HepG2 (cell line): ENCODE data around the gene XPOT. TPM values are rescaled to one million over a fixed set of nuclear protein-coding genes. Genes with fewer than 3 reads are reported as not detected.

Source experiments
- ATAC-seq: fragments of 200-7000 bp; cut with Tn5 transposase; 3 replicates; pipeline ENCODE4 v1.9.1; 2020; ENCODE audit warnings: mild to moderate bottlenecking, moderate library complexity
- BruUV-seq: library from RNA; stranded (reverse); fragments of 400-500 nt; replicated peaks from 2 replicates; lab custom pipeline; 2021; lab: Mats Ljungman, UMichigan
- CTCF ChIA-PET: fragments of 300-600 bp; formaldehyde crosslinking; extraction: SDS; loops from one replicate; lab custom pipeline; 2021; ENCODE audit warnings: low total read pairs, inconsistent platforms, low intra/inter-chr PET ratio; lab: Yijun Ruan, JAX
- POLR2A ChIA-PET: fragments of 350-600 bp; sonication (Branson Sonifier 250); formaldehyde crosslinking; loops from one replicate; lab custom pipeline; 2020; ENCODE audit warnings: antibody characterized with exemption, inconsistent platforms; lab: Yijun Ruan, JAX
- DNase-seq: peaks from one replicate; pipeline ENCODE4 v3.0.0-alpha.2; 2015; ENCODE audit warnings: low spot score
- FAIRE-seq: peaks from 3 replicates; lab custom pipeline; 2011; peaks lifted over from hg19 to GRCh38; lab: Jason Lieb, UNC
- H2AFZ ChIP-seq: one replicate; pipeline ENCODE4 v1.6.1; 2011; ENCODE audit warnings: low read length, inconsistent platforms
- H3K27ac ChIP-seq: fragments of 300-600 bp; 3 replicates; pipeline ENCODE4 v1.8.0; 2011; ENCODE audit warnings: mixed run types, mild to moderate bottlenecking, mixed read lengths, low read length, inconsistent platforms; ENCODE audit not compliant: insufficient read depth; ENCODE audit errors: extremely low read length
- H3K27me3 ChIP-seq, 2 experiments: fragments of 200-600 bp in 1 of 2; 2 replicates in 1 of 2; 3 replicates in 1 of 2; pipeline versions ENCODE4 v1.6.0 to v1.8.0; 2011; ENCODE audit warnings: low read length in 2 of 2, mild to moderate bottlenecking in 2 of 2, moderate library complexity in 2 of 2, inconsistent platforms in 1 of 2; ENCODE audit not compliant: insufficient read depth in 2 of 2, control insufficient read depth in 1 of 2
- H3K36me3 ChIP-seq, 2 experiments: fragments of 200-600 bp in 1 of 2; replicated peaks in 1 of 2; 2 replicates in 1 of 2; 3 replicates in 1 of 2; pipeline versions ENCODE4 v1.5.1 to v1.8.0; 2011; ENCODE audit warnings: low read length in 2 of 2, inconsistent platforms in 1 of 2; ENCODE audit not compliant: insufficient read depth in 2 of 2, control insufficient read depth in 1 of 2
- H3K4me1 ChIP-seq: 2 replicates; pipeline ENCODE4 v1.5.1; 2012; ENCODE audit warnings: low read length, inconsistent platforms; ENCODE audit not compliant: insufficient read depth
- H3K4me2 ChIP-seq: 2 replicates; pipeline ENCODE4 v1.6.0; 2011; ENCODE audit warnings: low read depth, low read length, inconsistent platforms
- H3K4me3 ChIP-seq, 3 experiments: fragments of 200-600 bp in 1 of 3; sonication (generic), shearing (Covaris generic) in 1 of 3; replicated peaks in 1 of 3; 2 replicates each; pipeline ENCODE4 v1.5.1; 2011 to 2016; ENCODE audit warnings: low read length in 3 of 3, inconsistent platforms in 2 of 3, low read depth in 2 of 3, mild to moderate bottlenecking in 2 of 3, control low read depth in 1 of 3, mixed read lengths in 1 of 3; ENCODE audit not compliant: insufficient read depth in 1 of 3
- H3K79me2 ChIP-seq: one replicate; pipeline ENCODE4 v1.6.1; 2011; ENCODE audit warnings: low read length, inconsistent platforms; ENCODE audit not compliant: insufficient read depth
- H3K9ac ChIP-seq: 2 replicates; pipeline ENCODE4 v1.6.0; 2011; ENCODE audit warnings: mild to moderate bottlenecking, low read depth, low read length, inconsistent platforms; ENCODE audit not compliant: insufficient read depth
- H3K9me3 ChIP-seq: 2 replicates; pipeline ENCODE4 v1.5.1; 2012; ENCODE audit warnings: mild to moderate bottlenecking, low read length
- H4K20me1 ChIP-seq: 2 replicates; pipeline ENCODE4 v1.6.0; 2011; ENCODE audit warnings: inconsistent platforms, mild to moderate bottlenecking, low read length, moderate library complexity; ENCODE audit not compliant: insufficient read depth
- DNMT1 ChIP-seq: sonication (generic); formaldehyde crosslinking; IDR thresholded peaks from 2 replicates; pipeline ENCODE4 v1.5.1; 2020; ENCODE audit warnings: mild to moderate bottlenecking, missing genetic modification reagents
- EED ChIP-seq: sonication (generic); formaldehyde crosslinking; IDR thresholded peaks from 2 replicates; pipeline ENCODE4 v1.5.0; 2020; ENCODE audit warnings: mild to moderate bottlenecking, missing genetic modification reagents
- MAFF ChIP-seq: IDR thresholded peaks from 2 replicates; pipeline ENCODE4 v1.6.1; 2011; ENCODE audit warnings: low read depth, low read length, improper control_type of control experiment
- MAFK ChIP-seq, 2 experiments: IDR thresholded peaks in 1 of 2; conservative IDR thresholded peaks in 1 of 2; 2 replicates each; pipeline ENCODE4 v1.6.1; 2011; ENCODE audit warnings: improper control_type of control experiment in 2 of 2, low read length in 2 of 2
- MBD4 ChIP-seq: IDR thresholded peaks from 2 replicates; pipeline ENCODE4 v1.6.1; 2012; ENCODE audit warnings: low read length, inconsistent platforms, borderline replicate concordance
- MYC ChIP-seq: sonication (generic); formaldehyde crosslinking; IDR thresholded peaks from 2 replicates; pipeline ENCODE4 v1.9.0; 2021; ENCODE audit warnings: missing genetic modification reagents, borderline replicate concordance
- RELA ChIP-seq: sonication (generic); formaldehyde crosslinking; IDR thresholded peaks from 2 replicates; pipeline ENCODE4 v1.4.0; 2020; ENCODE audit warnings: missing genetic modification reagents
- SUZ12 ChIP-seq: fragments of 150-350 bp; IDR thresholded peaks from 2 replicates; pipeline ENCODE4 v1.6.1; 2014; ENCODE audit warnings: low read depth, low read length
- TOE1 ChIP-seq: sonication (generic); formaldehyde crosslinking; IDR thresholded peaks from 2 replicates; pipeline ENCODE4 v1.4.0; 2020; ENCODE audit warnings: mild to moderate bottlenecking, missing genetic modification reagents
- XBP1 ChIP-seq: sonication (generic); formaldehyde crosslinking; IDR thresholded peaks from 2 replicates; pipeline ENCODE4 v1.5.0; 2020; ENCODE audit warnings: missing genetic modification reagents
- XRCC5 ChIP-seq: fragments of 200-400 bp; formaldehyde crosslinking; optimal IDR thresholded peaks from 2 replicates; pipeline ENCODE3; 2017; ENCODE audit warnings: mild to moderate bottlenecking, low read length
- ZNF136 ChIP-seq: sonication (generic); formaldehyde crosslinking; IDR thresholded peaks from 2 replicates; pipeline ENCODE4 v1.8.1; 2022; ENCODE audit warnings: low read depth, mild to moderate bottlenecking, moderate library complexity, missing genetic modification reagents
- ZNF331 ChIP-seq: sonication (generic); formaldehyde crosslinking; IDR thresholded peaks from 2 replicates; pipeline ENCODE4 v1.4.0; 2020; ENCODE audit warnings: missing genetic modification reagents
- ZNF460 ChIP-seq: sonication (generic); formaldehyde crosslinking; IDR thresholded peaks from 2 replicates; pipeline ENCODE4 v1.5.1; 2020; ENCODE audit warnings: missing genetic modification reagents, mild to moderate bottlenecking, borderline replicate concordance
- ZNF558 ChIP-seq: sonication (generic); formaldehyde crosslinking; IDR thresholded peaks from 2 replicates; pipeline ENCODE4 v1.9.0; 2022; ENCODE audit warnings: mild to moderate bottlenecking, missing genetic modification reagents, borderline replicate concordance
- WGBS: methylation state at CpG from one replicate; pipeline ENCODE4 v1.1.6; 2017; ENCODE audit warnings: low lambda C conversion rate; 5-methylcytosine and 5-hydroxymethylcytosine counted together
- in situ Hi-C: cut with HindIII; loops from 2 replicates; pipeline ENCODE4 v1.10.0; 2017; ENCODE audit warnings: low pct_unique_long_range_greater_than_20kb; ENCODE audit not compliant: extremely low pct_ligation_motif_present
- intact Hi-C: fragments of 100-400 bp; cut with micrococcal nuclease; formaldehyde crosslinking; loops from one replicate; pipeline ENCODE4 v1.10.0; 2022; ENCODE audit not compliant: unreplicated experiment
- polyA plus RNA-seq, 8 experiments: library from polyadenylated mRNA; depleted of rRNA in 3 of 8; stranded (reverse) in 7 of 8; unstranded in 1 of 8; fragments of >200 nt; fragmentation: Illumina TruSeq in 4 of 8; extraction: Trizol in 4 of 8; gene quantifications; 2 replicates each; pipeline versions ENCODE4 v1.2.1 to v1.2.3, GENCODE V29; 2011 to 2016; ENCODE audit warnings: low read depth in 4 of 8, missing spikeins in 1 of 8, mixed read lengths in 1 of 8; ENCODE audit not compliant: insufficient read depth in 1 of 8
- total RNA-seq, 5 experiments: library from RNA; depleted of rRNA; stranded (reverse); fragments of >200 nt; fragmentation: Illumina TruSeq; extraction: Trizol; gene quantifications; 2 replicates each; pipeline ENCODE4 v1.2.3, GENCODE V29; 2016; ENCODE audit warnings: low read depth in 1 of 5
- TF ChIP-seq, protein P1 (sequence below): sonication (generic); formaldehyde crosslinking; IDR thresholded peaks from 2 replicates; pipeline ENCODE4 v1.4.0; 2020; ENCODE audit warnings: missing genetic modification reagents, borderline replicate concordance
- TF ChIP-seq, protein P2 (sequence below): sonication (generic); formaldehyde crosslinking; IDR thresholded peaks from 2 replicates; pipeline ENCODE4 v1.4.0; 2020; ENCODE audit warnings: missing genetic modification reagents, borderline replicate concordance

The XPOT gene
- total and polyA plus RNA-seq, 2 of the 13 experiments (the other 11 are each of a cell fraction or from before 2014, with no cell fraction given), result 93.8 to 102 TPM

- ATAC-seq (no peak), DNase-seq (no peak), FAIRE-seq (no peak)
- Histone ChIP-seq H3K9me3 (no peaks in the 10 kb centered on the region), H2AFZ (no peak overlapping the region), H3K36me3 (peaks cover 2 to 56% of the 10 kb centered on the region in 2 experiments), H3K4me1 (no peaks in the 10 kb centered on the region), H3K27ac (no peak overlapping the region), H3K9ac (no peak overlapping the region), H3K27me3 (no peaks in the 10 kb centered on the region), H3K4me2 (no peak overlapping the region), H3K79me2 (no peaks in the 10 kb centered on the region), H3K4me3 (no peak overlapping the region), H4K20me1 (no peaks in the 10 kb centered on the region)
- TF ChIP-seq, protein P1, sequence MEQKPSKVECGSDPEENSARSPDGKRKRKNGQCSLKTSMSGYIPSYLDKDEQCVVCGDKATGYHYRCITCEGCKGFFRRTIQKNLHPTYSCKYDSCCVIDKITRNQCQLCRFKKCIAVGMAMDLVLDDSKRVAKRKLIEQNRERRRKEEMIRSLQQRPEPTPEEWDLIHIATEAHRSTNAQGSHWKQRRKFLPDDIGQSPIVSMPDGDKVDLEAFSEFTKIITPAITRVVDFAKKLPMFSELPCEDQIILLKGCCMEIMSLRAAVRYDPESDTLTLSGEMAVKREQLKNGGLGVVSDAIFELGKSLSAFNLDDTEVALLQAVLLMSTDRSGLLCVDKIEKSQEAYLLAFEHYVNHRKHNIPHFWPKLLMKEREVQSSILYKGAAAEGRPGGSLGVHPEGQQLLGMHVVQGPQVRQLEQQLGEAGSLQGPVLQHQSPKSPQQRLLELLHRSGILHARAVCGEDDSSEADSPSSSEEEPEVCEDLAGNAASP (CRISPR knock-in tag), result no peak
- no peak for TF ChIP-seq RELA (CRISPR knock-in tag)
- TF ChIP-seq ZNF460 (CRISPR knock-in tag), result no peak
- TF ChIP-seq MAFK (conservative IDR thresholded peaks at IDR 0.05 in 1 of 2, IDR thresholded peaks at IDR 0.05 in 1 of 2; ENCODE audit: low read length in 2 of 2), result peak; percentile 11 to 64; a peak in 2 of 4 replicates
- TF ChIP-seq ZNF136, result no peak
- TF ChIP-seq, protein P2, sequence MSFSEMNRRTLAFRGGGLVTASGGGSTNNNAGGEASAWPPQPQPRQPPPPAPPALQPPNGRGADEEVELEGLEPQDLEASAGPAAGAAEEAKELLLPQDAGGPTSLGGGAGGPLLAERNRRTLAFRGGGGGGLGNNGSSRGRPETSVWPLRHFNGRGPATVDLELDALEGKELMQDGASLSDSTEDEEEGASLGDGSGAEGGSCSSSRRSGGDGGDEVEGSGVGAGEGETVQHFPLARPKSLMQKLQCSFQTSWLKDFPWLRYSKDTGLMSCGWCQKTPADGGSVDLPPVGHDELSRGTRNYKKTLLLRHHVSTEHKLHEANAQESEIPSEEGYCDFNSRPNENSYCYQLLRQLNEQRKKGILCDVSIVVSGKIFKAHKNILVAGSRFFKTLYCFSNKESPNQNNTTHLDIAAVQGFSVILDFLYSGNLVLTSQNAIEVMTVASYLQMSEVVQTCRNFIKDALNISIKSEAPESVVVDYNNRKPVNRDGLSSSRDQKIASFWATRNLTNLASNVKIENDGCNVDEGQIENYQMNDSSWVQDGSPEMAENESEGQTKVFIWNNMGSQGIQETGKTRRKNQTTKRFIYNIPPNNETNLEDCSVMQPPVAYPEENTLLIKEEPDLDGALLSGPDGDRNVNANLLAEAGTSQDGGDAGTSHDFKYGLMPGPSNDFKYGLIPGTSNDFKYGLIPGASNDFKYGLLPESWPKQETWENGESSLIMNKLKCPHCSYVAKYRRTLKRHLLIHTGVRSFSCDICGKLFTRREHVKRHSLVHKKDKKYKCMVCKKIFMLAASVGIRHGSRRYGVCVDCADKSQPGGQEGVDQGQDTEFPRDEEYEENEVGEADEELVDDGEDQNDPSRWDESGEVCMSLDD (CRISPR knock-in tag), result no peak
- TF ChIP-seq ZNF331 (CRISPR knock-in tag), result no peak
- no peak for TF ChIP-seq MBD4
- TF ChIP-seq EED (CRISPR knock-in tag), result no peak
- no peak for TF ChIP-seq ZNF558 (CRISPR knock-in tag)
- TF ChIP-seq XRCC5, result no peak
- no peak for TF ChIP-seq MYC (CRISPR knock-in tag)
- peak; percentile 37; the same call in 1 of the 2 replicates for TF ChIP-seq MAFF
- no peak for TF ChIP-seq SUZ12
- TF ChIP-seq XBP1 (CRISPR knock-in tag), result no peak
- TF ChIP-seq TOE1 (CRISPR knock-in tag), result no peak
- no peak for TF ChIP-seq DNMT1 (CRISPR knock-in tag)
- 98% methylated on average over 2 of the region's 2 CpGs for WGBS
- ChIA-PET POLR2A (no interaction called here), CTCF (no interaction called here)
- in situ Hi-C loops, result no loop called here
- no TSS peak for BruUV-seq
- intact Hi-C loops, result no loop called here
Observed at GRCh38 chr12:64496839-64497400, 92.7 kb downstream of the XPOT start.
